ENCODE results near the gene SPTAN1. TPM values are rescaled to one million over a fixed set of nuclear protein-coding genes. Genes with fewer than 3 reads are reported as not detected.
"Not testable (repeated sequence)": the region's sequence is repeated elsewhere in the genome, so short reads cannot be mapped to it uniquely, and the experiment has no call there.

Gene SPTAN1
- polyA plus RNA-seq, 12 donors = 222 to 770 (median 291) TPM

DNA sequence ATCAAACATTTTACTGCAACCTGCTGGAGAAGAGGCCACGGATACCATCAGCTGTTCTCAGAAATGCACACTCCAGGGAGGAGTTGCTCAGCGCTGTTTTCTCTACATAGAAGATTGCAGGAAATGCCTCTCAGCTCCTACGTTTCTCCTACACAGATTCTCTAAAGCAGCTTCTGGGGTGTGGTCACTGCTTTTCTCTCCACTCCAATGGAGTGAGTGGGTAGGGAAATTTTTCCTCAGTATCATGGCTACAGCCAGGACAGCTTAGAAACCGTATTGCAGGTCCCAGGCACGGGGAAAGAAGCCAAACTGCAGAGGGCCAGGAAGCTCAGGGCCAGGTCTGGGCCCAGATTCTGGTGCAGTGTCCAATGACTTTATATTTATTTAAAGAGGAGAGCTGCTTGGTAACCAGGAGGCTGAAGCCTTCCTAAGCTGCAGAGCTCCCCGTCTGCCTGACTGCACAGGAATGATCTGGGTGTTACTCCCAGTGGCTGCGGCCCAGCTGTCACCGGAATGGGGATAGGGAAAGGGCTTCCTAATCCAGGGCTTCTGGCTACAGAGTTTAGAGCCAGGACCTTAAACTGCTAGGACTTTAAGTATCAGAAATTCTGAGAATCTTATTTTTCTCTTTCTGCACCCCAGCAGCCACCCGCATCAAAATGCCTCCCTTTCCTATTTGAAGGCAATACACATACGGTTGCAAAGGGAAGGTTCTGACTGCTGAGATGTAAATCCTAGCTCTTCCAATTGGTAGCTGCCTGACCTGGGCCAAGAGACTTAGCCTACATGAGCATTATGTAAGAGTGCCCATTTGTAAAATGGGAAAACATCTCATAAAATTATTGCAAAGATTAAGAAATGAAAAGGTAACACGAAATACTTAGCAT is 1.4 kb upstream of the SPTAN1 start:
- peak; percentile 66 for DNase-seq

DNA sequence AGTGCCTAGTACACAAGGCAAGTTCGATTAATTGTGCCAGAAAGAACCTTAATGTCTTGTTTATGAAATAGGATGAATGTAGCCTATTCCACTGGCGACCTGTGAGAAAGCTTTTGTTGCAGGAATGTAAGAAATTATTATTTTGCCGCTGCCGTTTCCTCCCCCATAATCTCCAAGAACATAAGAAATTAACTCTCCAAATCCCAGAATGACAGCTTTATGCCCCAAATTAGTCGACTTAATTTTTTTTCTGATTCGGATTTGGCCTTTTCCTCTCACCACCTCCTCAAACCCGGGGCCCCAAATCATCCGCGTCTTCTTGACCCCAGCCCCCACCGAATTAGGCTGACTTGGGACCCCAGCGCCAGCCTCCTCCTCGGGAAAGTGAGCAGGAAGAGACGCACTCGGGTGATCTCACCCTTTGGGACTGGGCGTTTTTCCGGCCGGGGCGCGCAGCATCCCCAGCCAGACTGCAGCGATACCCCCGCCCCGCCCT is 682 bp upstream of the SPTAN1 start:
- no peak for DNase-seq

DNA sequence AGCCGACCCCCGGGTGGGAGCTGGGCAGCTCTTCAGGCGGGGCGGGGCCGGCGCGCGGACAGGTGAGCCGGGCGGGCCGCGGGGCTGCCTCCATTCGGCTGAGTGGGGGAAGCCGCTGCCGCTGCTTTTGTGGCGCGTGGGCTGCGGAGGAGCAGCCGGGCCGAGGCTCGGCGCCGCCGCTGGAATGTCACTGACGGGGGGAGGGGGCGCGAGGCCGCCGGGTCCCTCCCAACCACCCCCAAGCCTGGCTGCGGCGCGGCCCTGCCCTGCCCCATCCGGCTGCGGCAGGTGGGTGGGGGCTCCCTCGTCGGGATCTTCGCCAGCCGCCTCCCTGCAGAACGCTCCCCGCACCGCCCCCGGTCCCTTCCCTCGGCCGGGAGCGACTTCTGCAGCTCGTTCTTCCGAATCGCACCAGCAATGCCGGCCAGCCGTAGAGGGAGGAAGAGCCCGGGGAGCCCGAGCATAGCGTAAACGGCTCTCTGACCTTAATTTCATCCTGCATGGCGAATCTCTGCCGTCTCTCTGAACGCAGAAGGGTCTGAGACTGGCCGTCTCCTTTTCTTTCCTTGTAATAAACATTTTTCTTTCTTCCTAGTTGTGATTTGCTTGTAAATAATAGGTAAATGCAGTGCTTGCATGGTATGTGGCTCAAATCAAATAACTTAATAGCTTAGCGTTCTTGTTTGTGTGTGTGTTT is 505 bp downstream of the SPTAN1 start:
- peak; percentile 43 for DNase-seq

DNA sequence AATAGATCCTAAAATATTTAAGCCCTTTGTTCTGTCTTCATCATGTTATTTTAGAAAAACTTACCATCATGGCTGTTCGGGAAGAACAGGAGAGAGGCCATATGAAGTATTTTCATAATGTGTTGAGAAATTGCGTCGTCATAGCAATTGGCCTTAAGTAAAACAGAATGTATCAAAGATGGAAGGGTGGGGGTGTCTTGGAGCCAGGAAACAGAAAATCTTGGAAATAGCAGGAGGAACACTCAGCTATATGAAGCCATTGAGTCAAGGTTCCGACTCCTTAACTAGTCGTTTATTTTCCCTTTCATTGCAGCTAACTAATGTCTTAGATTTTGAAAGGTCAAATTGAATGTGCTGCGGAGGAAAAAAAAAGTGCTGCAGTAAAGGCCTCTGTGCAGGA is 1.3 kb downstream of the SPTAN1 start:
- DNase-seq = peak; percentile 76

DNA sequence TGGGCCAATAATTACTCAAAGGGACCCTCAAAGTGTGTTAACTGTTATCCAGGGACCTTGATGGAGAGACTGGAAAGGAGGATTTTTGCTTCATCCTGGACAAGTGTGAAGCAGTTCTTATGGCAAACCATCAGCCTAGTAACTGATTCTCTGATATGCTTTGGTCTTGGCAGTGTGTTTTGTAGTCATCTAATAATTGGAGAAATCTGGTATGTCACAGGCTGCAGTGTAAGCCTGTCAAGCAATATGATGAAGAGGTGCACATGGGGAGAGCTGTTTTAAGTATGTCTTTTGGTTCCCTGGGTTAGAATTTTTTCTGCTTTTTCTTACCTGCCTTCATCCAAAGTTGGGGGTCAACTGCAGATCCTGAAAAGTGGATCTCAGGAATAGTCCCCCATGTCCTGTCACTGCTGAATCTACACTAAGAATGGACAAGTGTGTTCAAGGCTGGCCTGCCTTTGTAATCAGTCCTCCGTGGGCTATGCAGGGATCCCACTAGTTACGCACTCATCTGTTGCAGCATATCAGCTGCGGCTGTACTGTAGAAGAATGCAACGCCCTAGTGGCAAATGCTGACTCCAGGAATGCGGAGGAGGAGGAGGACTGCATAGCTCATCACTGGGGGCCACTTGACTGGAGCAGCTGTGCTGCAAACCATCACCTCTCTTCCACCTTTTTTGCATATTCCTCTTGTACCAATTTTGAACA is 1.9 kb downstream of the SPTAN1 start:
- peak; percentile 52 for DNase-seq

DNA sequence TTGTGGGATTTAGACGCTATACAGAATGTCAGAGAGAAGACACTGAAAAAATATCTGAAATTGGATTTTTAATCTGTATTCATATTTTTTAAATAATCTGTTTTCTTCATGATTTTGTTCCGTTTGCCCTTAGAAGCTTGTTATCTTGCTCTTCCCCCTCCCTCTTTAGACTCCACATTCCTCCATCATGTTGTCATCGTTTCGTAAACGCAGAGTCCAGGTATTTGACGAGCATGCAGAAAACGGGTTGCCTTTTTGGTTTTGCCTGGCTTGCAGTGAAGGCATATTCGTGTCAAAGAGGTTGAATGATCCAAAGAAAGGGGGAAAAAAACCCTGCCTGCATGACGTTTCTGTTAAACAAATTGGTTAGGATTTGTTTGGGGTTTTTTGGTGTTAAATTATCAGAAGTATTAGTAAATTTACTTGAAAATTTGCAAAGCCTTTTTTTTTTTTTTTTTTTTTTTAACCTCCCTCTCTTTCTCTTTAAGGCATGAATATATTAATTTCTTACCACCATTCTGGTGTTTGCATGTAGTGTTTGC is 2.9 kb downstream of the SPTAN1 start:
- DNase-seq = no peak

DNA sequence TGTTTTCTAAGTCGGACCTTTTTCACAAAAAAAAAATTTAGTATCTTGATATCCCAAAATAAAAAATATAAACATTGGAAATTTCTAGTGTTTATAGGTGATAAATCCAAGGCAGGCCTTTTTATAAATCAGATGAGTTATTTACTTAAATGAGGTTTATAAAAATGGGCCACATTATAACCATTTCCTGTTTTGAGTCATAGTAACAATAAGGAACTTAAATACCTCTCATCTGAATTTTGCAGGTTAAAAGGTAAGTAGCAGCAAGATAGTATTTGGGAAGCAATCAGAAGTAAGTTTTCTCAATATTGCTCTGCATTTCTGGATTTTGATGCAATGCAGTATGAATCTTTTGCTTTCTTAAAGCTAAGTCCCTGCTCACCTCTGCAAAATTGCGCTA is 3.9 kb downstream of the SPTAN1 start:
- DNase-seq = no peak

DNA sequence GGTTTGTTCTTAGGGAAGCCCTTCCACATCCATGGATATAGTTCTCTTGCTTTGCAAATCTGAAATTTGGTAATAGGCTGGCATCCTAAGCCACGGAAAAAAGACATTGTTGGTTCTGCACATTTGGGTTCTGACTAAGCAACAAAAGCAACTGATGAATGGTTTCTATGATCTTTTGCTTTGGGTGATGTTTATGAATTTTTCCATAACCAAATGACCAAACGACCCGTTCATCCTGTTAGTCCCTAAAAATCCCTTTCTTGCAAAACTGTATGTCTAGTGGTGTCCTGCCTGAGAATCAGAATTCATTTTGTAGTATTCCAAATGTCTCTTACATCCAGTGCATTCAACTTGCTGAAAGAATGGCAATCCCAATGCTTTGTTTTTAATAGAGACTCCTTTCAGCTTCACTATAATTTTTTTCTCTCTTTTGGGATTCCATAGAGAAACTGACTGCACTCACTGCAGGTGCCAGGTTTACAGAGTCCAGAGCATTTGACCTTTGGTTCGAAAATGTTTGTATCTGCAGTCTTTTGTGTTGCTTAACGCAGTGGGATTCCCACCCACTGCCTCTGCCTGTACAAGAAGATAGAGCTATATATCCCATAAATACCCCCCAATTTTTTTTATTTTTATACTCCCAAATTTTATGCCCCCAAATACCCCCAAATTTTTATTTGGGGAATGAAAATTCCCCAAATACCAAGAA is 4.7 kb downstream of the SPTAN1 start:
- DNase-seq = no peak

DNA sequence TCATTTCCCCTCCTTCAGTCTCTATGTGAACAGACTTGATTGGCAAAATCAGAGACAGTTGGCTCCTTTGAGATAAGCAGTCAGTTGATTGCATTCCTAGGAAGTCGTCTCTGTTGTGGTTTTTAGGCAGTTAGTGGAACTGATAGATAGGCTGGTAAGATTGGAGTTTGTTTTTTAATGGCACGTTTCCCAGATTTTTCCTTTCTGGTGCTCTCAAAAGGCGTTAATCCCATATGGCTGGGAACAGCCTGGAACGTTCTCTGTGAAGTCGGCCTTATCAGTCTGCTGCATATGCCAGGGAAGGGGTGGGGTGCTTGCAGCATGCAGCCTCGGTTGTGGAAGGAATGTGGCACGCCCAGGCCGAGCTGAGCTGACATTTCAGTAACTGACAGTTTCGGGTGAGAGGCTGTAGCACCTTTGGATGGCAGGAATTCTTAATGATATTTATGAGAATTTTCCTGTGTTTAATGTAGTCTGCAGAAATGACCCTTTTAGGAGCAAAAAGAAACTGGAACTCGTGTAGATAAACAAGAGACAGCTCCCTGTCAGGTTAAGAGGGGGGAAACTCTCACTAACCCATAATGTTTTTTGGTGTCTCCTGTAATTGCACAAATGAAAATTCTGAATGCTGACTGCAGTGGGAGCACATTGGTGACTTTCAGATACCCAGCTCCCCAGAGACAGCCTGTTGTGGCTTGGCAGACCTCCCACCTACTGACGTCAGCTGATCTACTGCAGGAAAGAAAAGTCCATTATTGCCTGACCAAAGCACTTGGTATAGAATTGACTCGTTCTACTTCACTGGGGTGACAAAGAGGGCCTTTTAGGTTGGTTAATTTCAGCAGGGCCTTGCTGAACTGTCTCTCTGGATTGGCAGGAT is 6.3 kb downstream of the SPTAN1 start:
- DNase-seq = peak; percentile 59

DNA sequence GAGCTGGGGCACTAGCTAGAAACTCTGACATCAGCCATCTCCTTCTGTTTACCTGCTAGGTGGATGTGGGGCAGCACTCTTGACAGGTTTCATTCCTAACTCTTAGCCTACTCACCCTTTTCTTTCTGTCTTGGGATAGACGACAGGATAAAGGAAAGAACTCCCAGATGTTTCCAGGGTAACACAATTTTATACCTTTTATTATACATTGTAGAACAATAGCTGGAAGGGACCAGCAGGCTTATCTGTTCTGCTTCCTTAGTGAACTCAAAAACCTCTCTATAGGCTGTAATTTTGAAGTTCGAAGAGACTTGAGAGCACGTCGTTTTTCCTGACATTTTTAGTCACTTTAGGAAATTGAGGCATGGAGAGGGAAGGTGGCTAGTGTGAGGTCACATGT is 13.2 kb downstream of the SPTAN1 start:
- DNase-seq = no peak

DNA sequence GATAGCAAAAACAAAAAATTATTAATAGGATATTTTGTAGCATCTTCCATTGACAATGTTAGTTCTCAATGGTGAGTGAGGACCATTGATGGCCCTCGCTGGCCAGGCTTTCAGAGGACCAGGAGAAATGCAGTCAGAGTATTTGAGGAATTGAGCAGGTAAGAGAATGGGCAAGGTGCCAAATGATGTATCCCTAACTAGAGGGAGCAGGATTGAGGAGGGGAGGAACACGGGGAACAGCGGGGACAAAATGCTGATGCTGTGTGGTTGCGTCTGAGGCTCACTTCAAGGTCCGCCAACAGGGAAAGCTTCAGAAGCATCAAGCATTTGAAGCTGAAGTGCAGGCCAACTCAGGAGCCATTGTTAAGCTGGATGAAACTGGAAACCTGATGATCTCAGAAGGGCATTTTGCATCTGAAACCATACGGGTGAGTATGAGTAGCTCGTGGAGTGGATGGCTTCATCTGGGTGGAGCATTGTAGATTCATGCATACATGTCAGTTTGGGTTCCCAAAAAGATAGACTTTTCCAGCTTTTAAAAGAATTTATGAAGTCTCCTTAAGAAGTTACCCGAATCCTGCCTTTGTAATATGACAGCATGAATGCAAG is 16.2 kb downstream of the SPTAN1 start:
- no peak for DNase-seq

DNA sequence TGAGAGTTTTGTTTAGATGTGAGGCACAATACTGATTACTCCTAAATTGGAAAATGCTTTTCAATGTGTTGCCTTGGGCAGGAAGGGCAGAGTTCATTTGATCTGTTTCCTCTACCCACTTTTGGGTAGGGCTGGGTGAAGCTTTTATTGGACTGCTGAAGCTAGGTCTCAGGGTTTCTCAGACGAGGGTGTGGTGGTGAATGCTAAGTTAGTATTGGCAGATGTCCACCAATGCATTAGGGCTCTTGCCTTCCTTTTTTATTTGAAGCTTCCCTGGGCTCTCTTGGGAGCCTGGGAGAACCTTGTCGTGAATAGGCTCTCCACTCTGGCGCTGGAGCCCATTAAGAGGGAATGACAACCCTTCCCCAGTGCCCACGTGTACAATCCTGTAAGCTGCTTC is 23.1 kb downstream of the SPTAN1 start:
- DNase-seq = no peak

DNA sequence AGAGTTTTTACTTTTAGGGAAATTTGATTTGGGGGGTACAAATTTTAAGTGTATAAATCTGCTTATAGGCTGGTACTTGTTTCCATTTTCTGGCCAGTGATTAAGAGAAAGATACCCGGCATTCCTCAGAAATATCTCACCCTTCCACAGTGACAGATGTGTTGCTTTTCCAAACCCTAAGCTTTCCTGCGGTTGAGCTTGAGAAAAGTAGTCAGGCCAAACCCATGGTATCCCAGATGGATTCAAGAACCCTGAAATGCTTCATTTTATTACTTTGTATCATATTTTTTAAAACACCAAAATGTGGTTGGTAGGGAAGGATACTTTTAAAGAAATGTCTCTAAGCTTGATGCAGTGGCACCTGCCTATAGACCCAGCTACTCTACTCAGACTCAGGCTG is 23.5 kb downstream of the SPTAN1 start:
- no peak for DNase-seq

DNA sequence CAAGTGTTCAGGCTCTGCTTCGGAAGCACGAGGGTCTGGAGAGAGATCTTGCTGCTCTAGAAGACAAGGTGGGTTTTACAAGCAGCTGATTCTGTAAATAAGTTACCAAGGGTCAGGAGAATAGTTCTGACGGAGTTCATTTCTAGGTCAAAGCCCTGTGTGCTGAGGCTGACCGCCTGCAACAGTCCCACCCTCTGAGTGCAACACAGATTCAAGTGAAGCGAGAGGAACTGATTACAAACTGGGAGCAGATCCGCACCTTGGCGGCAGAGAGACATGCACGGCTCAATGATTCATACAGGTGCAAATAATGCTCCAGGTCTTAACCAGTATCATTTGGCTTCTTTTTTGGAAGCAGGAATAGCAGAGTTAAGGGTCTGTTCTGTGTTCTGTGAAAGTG is 24.8 kb downstream of the SPTAN1 start:
- no peak for DNase-seq

DNA sequence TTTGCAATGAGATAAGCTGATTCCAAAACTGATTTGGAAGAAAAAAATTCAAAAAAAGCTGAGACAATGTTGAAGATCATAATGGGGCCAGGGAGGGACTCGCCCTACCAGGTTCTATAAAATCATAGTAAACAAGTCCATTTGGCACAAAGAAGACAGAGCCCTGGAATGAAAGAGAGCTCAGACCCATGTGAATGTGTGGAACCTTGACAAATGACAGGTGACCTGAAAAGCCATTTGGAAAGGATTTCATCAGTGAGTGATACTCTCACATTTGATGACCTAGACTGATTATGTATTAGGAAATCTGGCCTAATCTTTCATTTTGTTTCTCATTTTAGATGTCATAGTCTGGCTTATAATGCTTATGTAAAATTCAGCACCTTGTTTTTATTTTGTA is 26.8 kb downstream of the SPTAN1 start:
- no peak for DNase-seq

DNA sequence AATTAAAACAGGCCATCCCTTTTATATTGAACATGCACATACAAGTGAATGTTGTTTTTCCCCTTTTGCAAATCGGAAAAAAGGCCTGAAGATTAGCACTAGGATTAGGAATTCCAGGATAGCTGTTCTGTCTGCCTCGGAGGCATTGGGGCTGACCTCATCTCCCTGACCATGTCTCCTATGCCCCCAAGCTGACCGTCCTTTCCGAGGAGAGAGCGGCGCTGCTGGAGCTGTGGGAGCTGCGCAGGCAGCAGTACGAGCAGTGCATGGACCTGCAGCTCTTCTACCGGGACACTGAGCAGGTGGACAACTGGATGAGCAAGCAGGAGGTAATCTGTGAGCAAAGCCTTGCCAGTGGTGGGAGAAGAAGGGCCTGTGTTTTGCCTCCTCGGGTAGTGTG is 28.3 kb downstream of the SPTAN1 start:
- no peak for DNase-seq

DNA sequence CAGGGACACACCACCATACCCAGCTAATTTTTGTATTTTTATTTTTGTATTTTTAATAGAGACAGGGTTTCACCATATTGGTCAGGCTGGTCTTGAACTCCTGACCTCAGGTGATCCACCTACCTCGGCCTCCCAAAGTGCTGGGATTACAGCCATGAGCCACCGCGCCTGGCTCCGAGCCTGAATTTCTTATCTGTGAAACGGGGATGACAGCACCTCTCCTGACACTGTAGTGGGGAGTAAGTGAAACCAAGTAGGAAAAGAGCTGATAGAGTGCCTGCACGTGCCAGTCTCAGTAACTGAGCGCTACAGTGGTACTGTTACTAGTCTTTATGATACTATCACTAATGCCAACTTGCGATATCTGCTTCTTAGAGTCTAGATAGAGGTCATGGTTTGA is 32.8 kb downstream of the SPTAN1 start:
- DNase-seq = not testable (repeated sequence)

DNA sequence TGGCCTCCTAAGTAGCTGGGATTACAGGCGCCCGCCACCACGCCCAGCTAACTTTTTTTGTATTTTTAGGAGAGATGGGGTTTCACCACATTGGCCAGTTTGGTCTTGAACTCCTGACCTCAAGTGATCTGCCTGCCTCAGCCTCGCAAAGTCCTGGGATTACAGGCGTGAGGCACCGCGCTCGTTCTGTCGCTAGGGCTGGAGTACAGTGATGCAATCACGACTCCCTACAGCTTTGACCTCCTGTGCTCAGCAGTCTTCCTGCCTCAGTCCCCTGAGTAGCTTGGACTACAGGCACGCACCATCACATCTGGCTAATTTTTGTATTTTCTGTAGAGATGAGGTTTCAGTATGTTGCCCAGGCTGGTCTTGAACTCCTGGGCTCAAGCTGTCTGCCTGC is 34.5 kb downstream of the SPTAN1 start:
- not testable (repeated sequence) for DNase-seq

DNA sequence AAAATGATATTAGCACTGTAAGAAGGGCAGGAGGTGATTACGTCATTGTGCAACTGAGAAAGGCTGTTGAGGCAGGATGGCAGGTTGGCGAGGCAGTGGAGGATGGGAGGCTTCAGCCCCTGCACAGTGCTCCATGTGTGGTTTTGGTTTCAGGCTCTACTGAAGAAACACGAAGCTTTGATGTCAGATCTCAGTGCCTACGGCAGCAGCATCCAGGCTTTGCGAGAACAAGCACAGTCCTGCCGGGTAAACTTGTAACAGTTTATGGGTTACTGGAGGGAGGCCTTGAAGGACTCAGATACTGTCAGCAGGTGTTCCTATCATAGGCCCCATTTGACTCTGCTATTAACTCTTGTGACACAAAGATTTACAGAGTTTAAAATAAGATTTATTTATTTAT is 35.1 kb downstream of the SPTAN1 start:
- no peak for DNase-seq
